ENCODE results near the gene CAST.
A peak's percentile ranks its signal among the peaks of the same experiment; 100 is the strongest.
"Not testable (repeated sequence)": the region's sequence is repeated elsewhere in the genome, so short reads cannot be mapped to it uniquely, and the experiment has no call there.

Gene CAST

DNA sequence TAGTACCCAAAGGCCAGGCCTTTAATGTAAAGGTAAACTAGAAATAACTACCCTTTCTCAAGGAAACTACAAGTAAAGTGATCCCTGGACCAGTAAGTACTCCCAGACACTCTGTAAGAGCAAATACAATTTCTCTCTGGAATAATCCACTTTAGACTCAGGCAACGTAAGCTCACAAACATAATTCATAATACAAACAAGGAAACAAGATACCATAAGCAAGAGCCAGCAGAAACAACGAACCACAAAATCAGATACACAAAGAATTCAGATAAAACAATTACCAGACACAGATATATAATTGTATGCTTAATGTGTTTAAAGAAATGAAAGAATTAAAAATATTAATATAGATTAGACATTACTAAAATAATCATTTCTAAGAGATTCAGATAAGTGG, 133.4 kb downstream of the CAST start:
- TF ChIP-seq, protein P1, sequence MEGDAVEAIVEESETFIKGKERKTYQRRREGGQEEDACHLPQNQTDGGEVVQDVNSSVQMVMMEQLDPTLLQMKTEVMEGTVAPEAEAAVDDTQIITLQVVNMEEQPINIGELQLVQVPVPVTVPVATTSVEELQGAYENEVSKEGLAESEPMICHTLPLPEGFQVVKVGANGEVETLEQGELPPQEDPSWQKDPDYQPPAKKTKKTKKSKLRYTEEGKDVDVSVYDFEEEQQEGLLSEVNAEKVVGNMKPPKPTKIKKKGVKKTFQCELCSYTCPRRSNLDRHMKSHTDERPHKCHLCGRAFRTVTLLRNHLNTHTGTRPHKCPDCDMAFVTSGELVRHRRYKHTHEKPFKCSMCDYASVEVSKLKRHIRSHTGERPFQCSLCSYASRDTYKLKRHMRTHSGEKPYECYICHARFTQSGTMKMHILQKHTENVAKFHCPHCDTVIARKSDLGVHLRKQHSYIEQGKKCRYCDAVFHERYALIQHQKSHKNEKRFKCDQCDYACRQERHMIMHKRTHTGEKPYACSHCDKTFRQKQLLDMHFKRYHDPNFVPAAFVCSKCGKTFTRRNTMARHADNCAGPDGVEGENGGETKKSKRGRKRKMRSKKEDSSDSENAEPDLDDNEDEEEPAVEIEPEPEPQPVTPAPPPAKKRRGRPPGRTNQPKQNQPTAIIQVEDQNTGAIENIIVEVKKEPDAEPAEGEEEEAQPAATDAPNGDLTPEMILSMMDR (IDR thresholded peaks at IDR 0.05; ENCODE audit: borderline replicate concordance, insufficient read depth, low read depth, low read length) = no peak
- no peak overlapping the region for H3K4me3 ChIP-seq (ENCODE audit: low read depth, low read length)

- TF ChIP-seq, protein P1 (IDR thresholded peaks at IDR 0.05; ENCODE audit: borderline replicate concordance, insufficient read depth, low read depth, low read length) = no peak
- H3K4me3 ChIP-seq (ENCODE audit: low read depth, low read length) = no peak overlapping the region
Observed at GRCh38 chr5:96796434-96796833, 134.3 kb downstream of the CAST start.

DNA sequence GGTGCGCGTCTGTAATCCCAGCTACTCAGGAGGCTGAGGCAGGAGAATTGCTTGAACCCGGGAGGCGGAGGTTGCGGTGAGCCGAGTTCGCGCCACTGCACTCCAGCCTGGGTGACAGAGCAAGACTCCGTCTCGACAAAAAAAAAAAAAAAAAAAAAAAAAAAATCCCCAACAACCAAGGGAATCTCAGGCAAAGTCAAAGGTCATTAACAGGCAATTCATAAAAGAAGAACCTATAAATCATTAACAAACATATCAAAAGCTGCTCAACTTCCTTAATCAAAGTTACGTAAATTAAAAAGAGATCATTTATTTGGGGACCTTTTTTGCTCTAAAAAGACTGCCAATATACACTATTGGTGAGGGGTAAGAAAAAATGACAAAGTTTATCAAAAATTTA, 139.5 kb downstream of the CAST start:
- H3K4me3 ChIP-seq (ENCODE audit: low read depth, low read length) = not testable (repeated sequence)

DNA sequence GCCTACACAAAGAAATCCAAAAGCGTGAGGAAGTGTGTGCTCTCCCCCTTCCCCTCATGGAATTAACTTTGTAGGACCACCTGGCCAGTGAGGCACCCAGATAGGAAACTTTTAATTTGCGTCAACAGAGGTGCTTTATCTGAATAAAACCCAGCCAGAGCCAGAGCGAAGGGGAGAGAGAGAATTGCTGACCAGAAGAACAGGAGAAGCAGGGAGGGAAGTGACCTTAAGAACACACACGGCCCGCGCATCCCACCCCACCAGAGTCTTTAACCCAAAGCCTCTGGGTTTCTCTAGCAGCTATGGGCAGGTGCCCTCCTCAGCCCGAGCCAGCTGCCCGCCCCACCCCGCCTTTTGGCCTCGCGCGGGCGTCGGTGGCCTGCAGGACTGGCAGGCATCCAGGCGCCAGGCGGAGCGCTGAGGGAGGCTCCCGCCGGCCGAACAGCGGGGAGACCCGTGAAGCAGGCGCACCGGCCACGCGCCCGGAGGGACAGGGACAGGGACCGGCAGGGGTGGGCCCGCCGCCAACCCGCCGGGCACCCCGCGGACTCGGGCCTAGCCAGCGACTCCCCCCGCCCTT, 145.0 kb downstream of the CAST start:
- H3K4me3 ChIP-seq (ENCODE audit: low read depth, low read length) = peak overlapping the region; percentile 87
- TF ChIP-seq, protein P1 (IDR thresholded peaks at IDR 0.05; ENCODE audit: borderline replicate concordance, insufficient read depth, low read depth, low read length) = no peak

GRCh38 chr5:96808541-96808828, 146.3 kb downstream of the CAST start:
- TF ChIP-seq, protein P1 (IDR thresholded peaks at IDR 0.05; ENCODE audit: borderline replicate concordance, insufficient read depth, low read depth, low read length) = no peak
- H3K4me3 ChIP-seq (ENCODE audit: low read depth, low read length) = peak overlapping the region; percentile 87

GRCh38 chr5:96808868-96809558, 146.8 kb downstream of the CAST start:
- H3K4me3 ChIP-seq (ENCODE audit: low read depth, low read length) = no peak overlapping the region
- TF ChIP-seq, protein P1 (IDR thresholded peaks at IDR 0.05; ENCODE audit: borderline replicate concordance, insufficient read depth, low read depth, low read length) = no peak

DNA sequence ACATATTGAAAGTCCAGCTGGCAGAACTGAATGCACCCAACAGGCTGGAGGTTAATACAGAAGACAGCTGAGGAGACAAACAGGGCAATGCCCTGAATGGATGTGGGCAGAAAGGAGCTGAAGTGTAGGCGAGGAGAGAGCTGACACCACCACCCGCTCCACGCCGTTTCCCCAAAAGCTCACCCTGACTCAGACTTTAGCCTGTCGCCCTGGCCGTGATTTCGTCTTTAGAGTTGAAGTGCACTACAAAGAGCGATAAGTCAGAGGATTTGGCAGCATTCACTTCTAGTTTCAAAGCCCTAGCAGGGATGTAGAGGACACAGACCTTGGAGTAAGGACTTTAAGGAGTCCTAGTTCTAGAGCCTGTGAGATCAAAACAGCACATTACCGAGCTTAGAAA, 147.7 kb downstream of the CAST start:
- H3K4me3 ChIP-seq (ENCODE audit: low read depth, low read length) = no peak overlapping the region
- TF ChIP-seq, protein P1 (IDR thresholded peaks at IDR 0.05; ENCODE audit: borderline replicate concordance, insufficient read depth, low read depth, low read length) = no peak
